A673 (cell line): Measurements from ENCODE around the gene CNIH2. TPM values are rescaled to one million over a fixed set of nuclear protein-coding genes. Genes with fewer than 3 reads are reported as not detected.
A peak's percentile ranks its signal among the peaks of the same experiment; 100 is the strongest.

Source experiments
- BruUV-seq: library from RNA; stranded (reverse); fragments of 400-500 nt; replicated peaks from 2 replicates; lab custom pipeline; 2021; lab: Mats Ljungman, UMichigan
- CTCF ChIA-PET: fragments of 300-600 bp; sonication (Branson Sonifier 250); formaldehyde crosslinking; loops from one replicate; lab custom pipeline; 2022; ENCODE audit warnings: antibody characterized with exemption; lab: Charles Lee
- POLR2A ChIA-PET: fragments of 300-600 bp; sonication (Branson Sonifier 250); formaldehyde crosslinking; loops from one replicate; lab custom pipeline; 2022; ENCODE audit warnings: antibody characterized with exemption; ENCODE audit not compliant: low non-redundant PET; lab: Charles Lee
- DNase-seq: peaks from one replicate; pipeline ENCODE4 v3.0.0-alpha.2; 2015; ENCODE audit warnings: low spot score
- H3K27ac ChIP-seq: fragments of 200-600 bp; sonication (generic); 2 replicates; pipeline ENCODE4 v1.5.1; 2016; ENCODE audit warnings: mixed run types, low read depth, mild to moderate bottlenecking, mixed read lengths, antibody characterized with exemption, low read length; ENCODE audit not compliant: poor library complexity, severe bottlenecking
- H3K27me3 ChIP-seq: fragments of 200-600 bp; sonication (generic); replicated peaks from 2 replicates; pipeline ENCODE4 v1.6.1; 2017; ENCODE audit warnings: mixed run types, low read depth, mild to moderate bottlenecking, mixed read lengths, antibody characterized with exemption, low read length; ENCODE audit not compliant: insufficient read depth, poor library complexity
- H3K36me3 ChIP-seq: fragments of 200-600 bp; sonication (generic); 2 replicates; pipeline ENCODE4 v1.6.1; 2016; ENCODE audit warnings: mixed run types, mild to moderate bottlenecking, mixed read lengths, antibody characterized with exemption, low read length; ENCODE audit not compliant: insufficient read depth, poor library complexity, severe bottlenecking
- H3K4me1 ChIP-seq: fragments of 200-600 bp; sonication (generic); 2 replicates; pipeline ENCODE4 v1.6.1; 2017; ENCODE audit warnings: mixed run types, mild to moderate bottlenecking, mixed read lengths, antibody characterized with exemption, low read length; ENCODE audit not compliant: insufficient read depth, poor library complexity, severe bottlenecking
- H3K4me3 ChIP-seq: fragments of 200-600 bp; sonication (generic); 2 replicates; pipeline ENCODE4 v1.5.1; 2016; ENCODE audit warnings: low read depth, mixed run types, mild to moderate bottlenecking, mixed read lengths, low read length; ENCODE audit not compliant: poor library complexity, severe bottlenecking
- H3K9me3 ChIP-seq: fragments of 200-600 bp; sonication (generic); 2 replicates; pipeline ENCODE4 v1.6.1; 2016; ENCODE audit warnings: mixed run types, low read depth, mild to moderate bottlenecking, mixed read lengths, antibody characterized with exemption, low read length; ENCODE audit not compliant: poor library complexity, severe bottlenecking
- EZH2 ChIP-seq: fragments of 200-600 bp; sonication (generic); IDR thresholded peaks from 2 replicates; pipeline ENCODE4 v1.6.1; 2017; ENCODE audit warnings: borderline replicate concordance, low read depth, mild to moderate bottlenecking, mixed read lengths, antibody characterized with exemption, low read length; ENCODE audit not compliant: poor library complexity, severe bottlenecking
- intact Hi-C: fragments of 100-400 bp; cut with micrococcal nuclease; formaldehyde crosslinking; loops from one replicate; pipeline ENCODE4 v1.10.0; 2022; ENCODE audit not compliant: unreplicated experiment
- total RNA-seq: library from RNA; stranded (reverse); gene quantifications from 2 replicates; pipeline ENCODE4 v1.2.3, GENCODE V29; 2021
- TF ChIP-seq, protein P1 (sequence below): fragments of 300-800, 200-600 bp; sonication (generic); conservative IDR thresholded peaks from 2 replicates; pipeline ENCODE4 v1.5.1; 2017; ENCODE audit warnings: low read depth, mild to moderate bottlenecking, antibody characterized with exemption, low read length, moderate library complexity, mixed read lengths

The CNIH2 gene
- total RNA-seq, 1 experiment from 2014 or later: 13.7 TPM

DNA sequence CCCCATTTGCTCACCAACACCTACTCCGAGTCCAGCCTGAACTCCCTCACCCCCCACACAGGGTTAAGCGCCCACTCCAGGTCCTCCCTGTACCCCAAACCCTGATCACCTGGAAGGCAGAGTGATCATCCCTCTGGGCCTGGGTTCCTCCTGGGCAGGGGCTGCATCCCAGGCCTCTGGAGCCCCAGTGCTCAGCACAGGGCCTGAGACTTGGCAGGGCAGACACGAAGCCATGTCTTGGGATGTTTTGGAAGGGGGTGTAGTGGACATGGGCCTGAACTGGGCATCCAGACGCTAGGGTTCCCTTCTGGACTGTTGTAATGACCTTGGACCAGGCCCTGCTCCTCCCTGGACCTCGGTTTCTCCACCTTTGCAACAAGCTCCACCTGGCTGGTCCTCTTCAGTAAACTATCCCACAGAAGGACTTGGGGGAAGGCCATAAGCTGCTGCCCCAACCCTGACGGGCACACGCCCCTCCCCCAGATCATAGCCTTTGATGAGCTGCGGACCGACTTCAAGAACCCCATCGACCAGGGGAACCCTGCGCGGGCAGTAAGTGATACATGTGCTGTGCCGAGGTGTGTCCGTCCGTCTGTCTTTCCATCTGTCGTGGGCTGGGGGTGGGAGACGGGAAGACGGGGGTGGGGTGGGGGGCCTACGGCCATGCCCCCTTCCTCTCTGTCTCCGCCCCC, 3.9 kb downstream of the CNIH2 start:
- DNase-seq: no peak
- H3K36me3 ChIP-seq: peaks cover 5% of the 10 kb centered on the region
- POLR2A ChIA-PET: no interaction called here
- CTCF ChIA-PET: interaction anchor here (0.6 to 1.1 kb wide), 4 partner anchors 14 to 240 kb away, joined by 3 to 9 read pairs (median 6); no protein-coding TSS in a partner anchor
- no peaks in the 10 kb centered on the region for H3K9me3 ChIP-seq
- no peak overlapping the region for H3K27ac ChIP-seq
- no peak for TF ChIP-seq EZH2
- TF ChIP-seq, protein P1, sequence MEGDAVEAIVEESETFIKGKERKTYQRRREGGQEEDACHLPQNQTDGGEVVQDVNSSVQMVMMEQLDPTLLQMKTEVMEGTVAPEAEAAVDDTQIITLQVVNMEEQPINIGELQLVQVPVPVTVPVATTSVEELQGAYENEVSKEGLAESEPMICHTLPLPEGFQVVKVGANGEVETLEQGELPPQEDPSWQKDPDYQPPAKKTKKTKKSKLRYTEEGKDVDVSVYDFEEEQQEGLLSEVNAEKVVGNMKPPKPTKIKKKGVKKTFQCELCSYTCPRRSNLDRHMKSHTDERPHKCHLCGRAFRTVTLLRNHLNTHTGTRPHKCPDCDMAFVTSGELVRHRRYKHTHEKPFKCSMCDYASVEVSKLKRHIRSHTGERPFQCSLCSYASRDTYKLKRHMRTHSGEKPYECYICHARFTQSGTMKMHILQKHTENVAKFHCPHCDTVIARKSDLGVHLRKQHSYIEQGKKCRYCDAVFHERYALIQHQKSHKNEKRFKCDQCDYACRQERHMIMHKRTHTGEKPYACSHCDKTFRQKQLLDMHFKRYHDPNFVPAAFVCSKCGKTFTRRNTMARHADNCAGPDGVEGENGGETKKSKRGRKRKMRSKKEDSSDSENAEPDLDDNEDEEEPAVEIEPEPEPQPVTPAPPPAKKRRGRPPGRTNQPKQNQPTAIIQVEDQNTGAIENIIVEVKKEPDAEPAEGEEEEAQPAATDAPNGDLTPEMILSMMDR: no peak
- intact Hi-C loops: loop anchor here (1.0 kb wide), 1 partner anchor 60 kb away; no protein-coding TSS in a partner anchor
- H3K27me3 ChIP-seq: no peaks in the 10 kb centered on the region
- H3K4me3 ChIP-seq: no peak overlapping the region
- BruUV-seq: no TSS peak
- peaks cover 27% of the 10 kb centered on the region for H3K4me1 ChIP-seq

DNA sequence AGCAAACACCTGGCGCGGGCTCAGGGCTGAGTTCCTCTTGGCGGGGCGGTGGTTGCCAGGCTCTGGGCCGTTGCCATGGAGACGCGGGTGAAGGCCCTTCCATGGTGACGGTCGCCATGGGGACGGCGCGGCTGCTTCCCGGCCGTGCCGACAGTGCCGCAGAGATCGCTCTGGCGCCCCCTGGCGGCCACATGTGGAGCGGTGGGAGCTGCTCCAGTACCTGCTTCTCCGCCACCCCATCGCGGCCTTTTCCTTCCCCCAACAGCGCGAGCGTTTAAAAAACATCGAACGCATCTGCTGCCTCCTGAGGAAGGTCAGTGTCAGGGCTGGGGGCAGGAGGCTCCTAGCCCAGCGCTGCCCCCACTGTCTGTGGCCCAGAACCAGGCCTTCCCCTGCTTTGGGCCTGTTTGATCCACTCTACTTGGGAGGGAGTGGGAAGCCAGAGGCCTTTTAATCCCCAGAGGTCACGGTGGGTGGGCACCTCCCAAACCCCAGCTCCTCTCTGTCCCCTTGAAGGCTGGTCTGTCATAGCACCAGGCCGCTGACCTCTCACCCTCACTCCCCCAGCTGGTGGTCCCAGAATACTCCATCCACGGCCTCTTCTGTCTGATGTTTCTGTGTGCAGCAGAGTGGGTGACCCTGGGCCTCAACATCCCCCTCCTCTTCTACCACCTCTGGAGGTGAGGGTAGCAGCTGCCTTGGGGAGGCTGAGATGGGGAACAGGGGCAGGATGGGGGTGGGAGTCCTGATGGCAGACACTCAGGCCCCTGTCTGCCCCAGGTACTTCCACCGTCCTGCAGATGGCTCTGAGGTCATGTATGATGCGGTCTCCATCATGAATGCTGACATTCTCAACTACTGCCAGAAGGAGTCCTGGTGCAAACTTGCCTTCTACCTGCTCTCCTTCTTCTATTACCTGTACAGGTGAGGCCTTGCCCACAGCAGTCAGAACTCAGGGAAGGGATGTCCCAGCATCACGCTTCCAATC, 4.8 kb downstream of the CNIH2 start:
- ChIA-PET POLR2A (no interaction called here), CTCF (interaction anchor here (0.6 to 1.1 kb wide), 5 partner anchors 15 to 241 kb away, joined by 3 to 9 read pairs (median 5); no protein-coding TSS in a partner anchor)
- intact Hi-C loops: loop anchor here (1.0 kb wide), 1 partner anchor 60 kb away; no protein-coding TSS in a partner anchor
- H3K27ac ChIP-seq: no peak overlapping the region
- H3K36me3 ChIP-seq: peaks cover 5% of the 10 kb centered on the region
- H3K4me1 ChIP-seq: peaks cover 27% of the 10 kb centered on the region
- DNase-seq: peak; percentile 99
- H3K9me3 ChIP-seq: no peaks in the 10 kb centered on the region
- BruUV-seq: no TSS peak
- no peaks in the 10 kb centered on the region for H3K27me3 ChIP-seq
- no peak overlapping the region for H3K4me3 ChIP-seq
- TF ChIP-seq, protein P1: peak; percentile 99
- no peak for TF ChIP-seq EZH2

DNA sequence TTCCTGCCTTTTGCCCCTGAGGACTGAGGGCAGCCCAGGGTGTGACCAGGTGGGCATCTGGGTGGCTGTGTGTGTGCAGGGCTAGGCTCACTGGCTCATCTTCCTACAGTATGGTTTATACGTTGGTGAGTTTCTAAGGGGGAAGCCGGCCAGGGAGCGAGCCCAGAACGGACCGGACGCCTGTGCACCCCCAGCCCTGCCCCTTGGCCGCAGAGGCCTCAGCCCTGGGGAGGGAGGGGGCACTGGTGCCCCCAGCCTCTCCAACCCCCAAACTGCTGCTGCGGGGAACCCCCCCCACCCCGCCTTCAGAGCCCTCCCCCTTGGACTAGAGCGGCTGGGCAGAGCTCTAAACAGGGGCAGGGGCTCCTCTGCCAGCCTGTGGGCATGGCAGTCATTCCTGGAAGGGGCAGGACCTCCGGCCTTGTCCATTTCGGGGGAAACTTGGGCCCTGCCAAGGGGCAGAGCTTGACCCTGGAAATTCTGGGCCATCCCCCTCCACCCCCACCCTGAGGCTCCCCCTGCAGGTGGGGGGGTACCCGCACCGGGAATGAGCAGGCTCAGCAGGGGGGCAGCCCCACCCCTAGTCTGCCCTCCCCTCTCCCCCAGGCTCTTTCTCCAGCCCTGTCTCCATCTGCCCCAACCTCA, 5.6 kb downstream of the CNIH2 start:
- no peak for TF ChIP-seq EZH2
- TF ChIP-seq, protein P1: peak; percentile 16; the same call in 1 of the 2 replicates
- Histone ChIP-seq H3K9me3 (no peaks in the 10 kb centered on the region), H3K27ac (no peak overlapping the region), H3K4me1 (peaks cover 31% of the 10 kb centered on the region), H3K4me3 (no peak overlapping the region), H3K36me3 (peaks cover 5% of the 10 kb centered on the region), H3K27me3 (no peaks in the 10 kb centered on the region)
- DNase-seq: no peak
- BruUV-seq: no TSS peak
- ChIA-PET POLR2A (no interaction called here), CTCF (interaction anchor here (0.6 to 0.8 kb wide), 2 partner anchors 11 to 17 kb away, joined by 3 to 7 read pairs; no protein-coding TSS in a partner anchor)
- intact Hi-C loops: no loop called here
